Stimulated activated CD4-positive, alpha-beta T cell treated with anti-CD3 and anti-CD28 coated beads, Interleukin-4, amount 100 ng/mL, for 4 hours (primary cell): Measurements from ENCODE around the gene NBAS.

Source experiments
- DNase-seq, 2 experiments: peaks; one replicate each; pipeline ENCODE4 v3.0.0-alpha.2; 2020

The NBAS gene

DNA sequence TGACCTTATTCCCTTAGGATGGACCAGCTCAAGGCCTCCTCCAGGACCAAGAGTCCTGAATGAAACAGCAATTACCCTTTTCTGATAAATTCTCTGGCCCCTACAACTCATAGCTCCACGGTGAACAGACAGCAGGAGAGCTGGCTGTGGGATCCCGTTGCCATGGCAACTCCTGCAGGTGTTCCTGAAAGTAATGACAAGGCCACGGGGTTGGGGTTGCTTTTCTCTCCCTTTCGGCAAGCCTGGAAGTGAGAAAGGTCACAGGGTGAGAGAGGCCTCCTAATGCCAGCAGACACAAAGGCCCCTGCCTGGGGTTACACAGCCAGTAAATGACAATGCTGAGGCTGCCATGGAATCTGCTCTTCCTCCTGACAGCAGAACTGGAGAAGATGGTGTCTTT, 403.0 kb downstream of the NBAS start:
- DNase-seq: no peak

DNA sequence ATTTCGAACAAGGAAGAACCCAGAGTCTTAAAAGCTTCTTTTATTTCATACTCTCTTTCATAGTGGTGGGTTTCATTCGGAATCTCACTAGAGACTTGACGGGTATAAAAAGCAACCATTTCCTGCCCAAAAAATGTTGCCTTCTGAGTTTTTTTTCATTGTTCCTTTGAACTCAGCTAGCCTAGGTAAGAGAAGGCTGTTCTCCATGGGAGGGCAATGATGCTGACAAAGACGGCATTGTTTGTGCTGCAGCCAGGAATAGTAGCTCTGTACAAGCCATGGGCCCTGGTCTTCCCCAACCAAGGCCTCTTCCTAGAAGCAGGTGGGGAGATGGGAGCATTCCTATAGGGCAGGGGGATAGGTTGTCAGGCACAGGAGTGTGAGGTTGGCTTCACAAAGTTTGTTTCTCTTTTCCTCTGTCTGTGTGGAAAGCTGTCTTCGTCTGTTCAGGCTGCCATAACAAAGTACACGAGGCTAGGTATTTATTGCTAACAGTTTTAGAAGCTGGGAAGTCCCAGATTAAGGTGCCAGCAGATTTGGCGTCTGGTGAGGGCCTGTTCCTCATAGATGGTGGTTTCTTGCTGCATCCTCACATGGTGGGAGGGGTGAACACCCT, 405.1 kb downstream of the NBAS start:
- no peak for DNase-seq

GRCh38 chr2:15154297-15154696, 406.8 kb downstream of the NBAS start:
- DNase-seq: no peak

DNA sequence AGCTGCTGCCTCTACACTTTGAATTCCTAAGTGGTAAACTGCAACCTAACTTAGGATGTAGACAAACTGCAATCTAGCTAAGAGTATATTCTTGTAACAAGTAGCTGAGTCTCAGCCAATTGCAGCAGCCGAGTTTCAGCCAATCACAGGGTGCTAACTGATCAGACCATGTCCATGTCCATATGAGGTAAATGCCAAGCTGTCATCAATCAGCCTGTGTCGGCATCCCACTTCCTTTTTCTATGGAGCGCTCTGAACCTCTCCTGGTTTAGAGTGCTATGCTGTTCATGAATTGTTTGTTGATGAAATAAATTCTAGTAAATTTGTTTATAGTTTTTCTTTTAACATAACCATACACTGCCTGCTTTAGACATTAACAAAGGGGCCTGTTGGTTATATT, 408.8 kb downstream of the NBAS start:
- DNase-seq: no peak

- no peak for DNase-seq
These were observed 412.1 kb downstream of the NBAS start for GRCh38 chr2:15149063-15149462.

- DNase-seq: no peak
These were observed 413.5 kb downstream of the NBAS start for GRCh38 chr2:15147591-15147990.

DNA sequence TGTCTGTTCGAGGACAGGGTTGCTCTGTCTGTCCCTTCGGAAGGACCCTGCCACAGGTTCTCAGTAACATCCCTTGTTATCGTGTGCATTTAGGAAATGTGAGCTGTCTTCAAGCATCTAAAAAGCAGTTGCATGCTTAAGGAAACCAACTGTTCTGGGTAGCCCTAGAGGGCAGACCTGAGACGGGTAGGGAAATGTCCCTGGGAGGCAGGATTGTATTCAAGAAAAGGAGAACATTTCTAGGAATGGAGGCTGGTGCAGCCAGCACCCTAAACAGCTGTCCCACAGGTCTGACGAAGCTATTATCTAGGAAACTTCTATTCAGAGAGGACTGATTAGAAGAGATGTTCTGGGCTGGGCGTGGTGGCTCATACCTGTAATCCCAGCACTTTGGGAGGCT, 414.2 kb downstream of the NBAS start:
- DNase-seq: no peak

- no peak for DNase-seq
These were observed 415.2 kb downstream of the NBAS start for GRCh38 chr2:15145919-15146318.

GRCh38 chr2:15145046-15145817, 415.9 kb downstream of the NBAS start:
- no peak for DNase-seq

DNA sequence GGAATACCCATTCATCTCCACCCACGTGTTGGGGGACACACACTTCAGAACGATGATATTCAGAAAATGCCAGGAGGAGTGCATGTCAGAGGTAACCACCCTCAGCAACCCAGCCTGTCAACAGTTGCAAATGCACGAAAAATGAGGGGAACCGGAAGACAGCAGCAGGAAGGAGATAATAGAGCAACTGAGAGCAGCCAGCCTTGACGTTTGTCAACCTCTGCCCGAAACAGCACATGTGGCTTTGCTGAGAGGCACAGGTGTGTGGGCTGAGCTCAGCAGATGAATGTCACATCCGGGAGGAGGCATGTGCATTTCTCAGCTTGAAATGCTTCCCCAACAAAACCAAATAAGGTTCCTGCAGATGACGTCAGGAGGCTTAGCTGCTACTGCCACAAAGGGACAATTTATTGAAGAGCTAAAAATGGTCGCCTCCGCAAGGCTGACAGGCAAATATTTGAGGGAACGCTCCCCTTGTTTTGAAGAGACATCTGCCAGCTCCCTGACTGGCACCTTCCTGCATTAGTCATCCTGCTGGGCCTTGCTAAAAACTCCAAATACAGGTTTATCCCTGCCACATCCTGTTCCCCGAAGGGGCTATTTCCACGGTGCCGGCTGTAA, 419.0 kb downstream of the NBAS start:
- peak; percentile 58 to 82 for DNase-seq

DNA sequence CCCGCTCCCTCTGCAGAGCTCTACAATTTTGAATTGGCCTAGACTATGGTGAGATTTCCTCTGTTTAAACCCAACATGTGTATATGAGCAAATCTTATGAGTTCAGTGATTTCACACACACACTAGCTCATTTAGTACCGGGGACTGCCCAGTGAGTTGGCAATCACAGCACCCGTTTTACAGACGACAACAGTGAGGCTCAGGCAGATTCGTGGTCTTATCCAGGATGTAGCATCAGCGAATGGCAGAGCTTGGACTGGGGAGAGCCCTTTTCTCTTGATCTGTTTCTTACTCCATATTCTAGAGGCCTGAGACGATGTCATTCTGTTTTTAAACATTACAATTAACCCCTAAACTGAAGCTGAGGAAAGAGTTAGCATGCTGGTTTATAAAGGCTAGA, 419.9 kb downstream of the NBAS start:
- no peak for DNase-seq

DNA sequence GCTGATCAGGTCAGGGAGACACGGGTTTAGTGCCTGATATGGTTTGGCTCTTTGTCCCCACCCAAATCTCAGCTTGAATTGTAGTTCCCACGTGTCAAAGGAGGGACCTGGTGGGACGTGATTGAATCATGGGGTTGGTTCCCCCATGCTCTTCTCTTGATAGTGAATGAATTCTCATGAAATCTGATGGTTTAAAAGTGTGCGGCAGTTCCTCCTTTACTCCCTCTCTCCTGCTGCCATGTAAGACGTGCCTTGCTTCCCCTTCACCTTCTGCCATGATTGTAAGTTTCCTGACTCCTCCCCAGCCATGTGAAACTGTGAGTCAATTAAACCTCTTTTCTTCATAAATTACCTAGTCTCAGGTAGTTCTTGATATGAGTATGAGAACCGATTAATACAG, 424.5 kb downstream of the NBAS start:
- DNase-seq: no peak

DNA sequence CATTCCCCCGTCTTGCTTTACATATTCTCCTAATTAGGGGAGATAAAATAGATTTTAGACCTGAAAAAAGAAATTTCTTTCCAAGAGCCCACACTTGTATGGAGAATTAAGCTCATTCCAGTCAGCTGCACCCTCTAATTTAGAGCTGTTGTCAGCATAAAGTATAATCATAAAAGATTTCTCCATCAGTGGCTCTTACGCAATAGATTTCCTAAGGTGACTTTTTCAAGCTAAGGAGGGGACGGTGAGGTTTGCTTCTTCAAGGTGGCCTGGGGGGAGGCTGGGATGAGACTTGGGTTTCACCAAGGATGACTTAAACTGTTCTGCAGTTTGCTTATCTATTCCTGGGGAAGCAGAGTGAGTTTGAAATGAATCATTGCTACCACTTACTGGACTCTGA, 426.2 kb downstream of the NBAS start:
- no peak for DNase-seq

- DNase-seq: no peak
These were observed 427.7 kb downstream of the NBAS start for GRCh38 chr2:15133461-15133860.

DNA sequence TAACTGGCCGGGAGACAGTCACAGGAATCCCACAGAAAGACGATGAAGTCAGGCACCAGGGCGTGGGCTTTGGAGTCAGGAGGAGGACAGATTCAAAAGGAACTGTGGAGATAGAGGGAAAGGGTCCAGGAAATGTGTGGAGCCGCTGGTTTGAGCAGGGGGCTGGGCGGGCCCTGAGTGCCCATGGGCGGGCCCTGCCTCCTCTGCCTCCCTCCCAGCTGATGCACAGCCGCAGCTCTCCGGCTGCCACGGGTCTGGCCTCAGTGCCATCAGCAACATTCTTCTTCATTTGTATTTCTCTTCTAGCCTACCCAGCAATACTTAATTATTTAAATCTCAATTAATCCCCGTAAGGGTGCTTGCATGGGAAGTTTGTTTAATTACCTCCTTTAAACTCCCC, 432.3 kb downstream of the NBAS start:
- no peak for DNase-seq

- no peak for DNase-seq
These were observed 433.3 kb downstream of the NBAS start for GRCh38 chr2:15127876-15128275.

DNA sequence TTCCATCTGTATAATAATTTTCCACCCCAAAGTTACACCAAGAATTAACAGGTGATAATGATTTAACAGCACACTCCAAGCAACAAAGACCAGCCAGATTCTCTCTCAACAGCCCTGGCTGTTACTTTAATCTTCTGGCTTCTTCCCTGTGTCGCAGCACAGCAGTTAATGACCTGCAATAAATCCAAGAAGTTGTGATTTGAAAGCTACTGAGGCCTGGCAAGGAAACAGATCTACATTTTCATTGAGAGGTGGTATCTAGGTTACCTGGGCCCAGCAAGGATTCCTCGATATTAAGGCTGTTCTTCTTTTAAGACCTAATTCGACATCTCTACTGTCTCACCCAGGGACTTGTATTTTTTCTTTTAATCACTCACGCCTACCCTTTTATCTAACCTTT, 433.8 kb downstream of the NBAS start:
- DNase-seq: no peak

GRCh38 chr2:15126373-15126772, 434.8 kb downstream of the NBAS start:
- no peak for DNase-seq

- no peak for DNase-seq
These were observed 438.2 kb downstream of the NBAS start for GRCh38 chr2:15122915-15123314.

GRCh38 chr2:15120631-15121030, 440.5 kb downstream of the NBAS start:
- no peak for DNase-seq

DNA sequence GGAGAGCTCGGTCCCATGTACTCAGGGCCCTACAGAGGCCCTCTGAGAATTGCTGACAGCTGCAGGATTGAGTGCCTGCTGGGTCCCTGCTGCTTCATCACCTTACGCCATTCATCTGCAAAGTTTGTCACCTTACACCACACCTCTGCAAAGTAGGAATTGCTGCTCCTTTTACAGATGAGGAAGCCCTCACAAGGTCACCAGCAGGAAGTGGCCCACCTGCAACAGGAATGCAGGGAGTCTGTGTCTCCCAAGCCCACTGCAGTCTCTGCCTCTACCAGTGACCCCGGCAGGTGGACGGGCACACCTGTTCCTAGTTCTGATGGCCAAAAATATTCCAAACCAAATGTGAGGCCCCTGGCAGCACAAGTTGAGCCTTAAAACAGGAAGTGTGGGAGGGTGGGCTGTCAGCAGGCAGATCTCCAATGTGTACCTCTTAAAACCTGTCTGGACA, 441.4 kb downstream of the NBAS start:
- DNase-seq: no peak

DNA sequence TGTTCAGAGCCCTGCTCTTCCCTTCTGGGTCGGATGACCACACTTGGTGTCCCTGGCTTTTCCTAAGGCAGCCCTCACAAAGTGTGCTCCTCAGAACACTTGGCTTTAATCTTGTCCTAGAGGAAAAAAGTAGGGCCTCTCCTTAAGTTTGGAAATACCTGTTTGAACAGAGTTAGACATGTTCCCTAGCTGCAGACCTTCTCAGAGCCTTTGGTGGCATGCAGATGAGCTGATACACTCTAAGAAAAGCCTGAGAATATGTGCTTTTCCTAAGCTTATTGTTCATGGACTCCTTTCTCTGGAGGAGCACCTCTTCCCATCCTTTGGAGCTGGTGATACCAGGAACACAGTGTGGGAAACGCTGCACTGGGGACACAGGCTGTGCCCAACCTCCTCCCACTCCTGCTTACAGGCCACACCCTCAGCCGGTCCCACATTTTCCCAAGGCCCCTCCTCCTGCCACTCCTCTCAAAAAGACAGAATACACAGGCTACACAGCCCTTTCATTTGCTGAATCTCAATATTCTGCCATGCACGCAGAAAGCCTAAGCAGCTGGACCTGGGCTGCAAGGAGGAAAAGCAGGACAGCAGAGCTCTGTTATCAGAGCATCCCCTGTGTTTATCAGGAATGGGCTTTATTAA, 443.6 kb downstream of the NBAS start:
- no peak for DNase-seq
